HL-60 (cell line): ENCODE measurements around the gene BBOX1.

Source experiments
- POLR2AphosphoS5 ChIP-seq: IDR thresholded peaks from 2 replicates; pipeline ENCODE4 v1.6.1; 2012; ENCODE audit warnings: low read depth
- TF ChIP-seq, protein P1 (sequence below): IDR thresholded peaks from one replicate; pipeline ENCODE4 v1.5.1; 2011; ENCODE audit warnings: low read length, control low read depth, inconsistent platforms; ENCODE audit not compliant: insufficient read depth

- TF ChIP-seq, protein P1, sequence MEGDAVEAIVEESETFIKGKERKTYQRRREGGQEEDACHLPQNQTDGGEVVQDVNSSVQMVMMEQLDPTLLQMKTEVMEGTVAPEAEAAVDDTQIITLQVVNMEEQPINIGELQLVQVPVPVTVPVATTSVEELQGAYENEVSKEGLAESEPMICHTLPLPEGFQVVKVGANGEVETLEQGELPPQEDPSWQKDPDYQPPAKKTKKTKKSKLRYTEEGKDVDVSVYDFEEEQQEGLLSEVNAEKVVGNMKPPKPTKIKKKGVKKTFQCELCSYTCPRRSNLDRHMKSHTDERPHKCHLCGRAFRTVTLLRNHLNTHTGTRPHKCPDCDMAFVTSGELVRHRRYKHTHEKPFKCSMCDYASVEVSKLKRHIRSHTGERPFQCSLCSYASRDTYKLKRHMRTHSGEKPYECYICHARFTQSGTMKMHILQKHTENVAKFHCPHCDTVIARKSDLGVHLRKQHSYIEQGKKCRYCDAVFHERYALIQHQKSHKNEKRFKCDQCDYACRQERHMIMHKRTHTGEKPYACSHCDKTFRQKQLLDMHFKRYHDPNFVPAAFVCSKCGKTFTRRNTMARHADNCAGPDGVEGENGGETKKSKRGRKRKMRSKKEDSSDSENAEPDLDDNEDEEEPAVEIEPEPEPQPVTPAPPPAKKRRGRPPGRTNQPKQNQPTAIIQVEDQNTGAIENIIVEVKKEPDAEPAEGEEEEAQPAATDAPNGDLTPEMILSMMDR, result no peak
- no peak for TF ChIP-seq POLR2AphosphoS5
Observed at GRCh38 chr11:27174021-27174420, 133.4 kb downstream of the BBOX1 start.
